ENCODE results near the gene INPP5B. TPM values are rescaled to one million over a fixed set of nuclear protein-coding genes. Genes with fewer than 3 reads are reported as not detected.
A peak's percentile ranks its signal among the peaks of the same experiment; 100 is the strongest.

The INPP5B gene
- total and polyA plus RNA-seq, 9 of the 15 experiments (the other 6 are each of a cell fraction or from before 2014, with no cell fraction given), result 14.1 to 28.7 (median 20.9) TPM

- no peak for TF ChIP-seq RNF219 (CRISPR knock-in tag; IDR thresholded peaks at IDR 0.05)
- TF ChIP-seq ZFPM2 (CRISPR knock-in tag; IDR thresholded peaks at IDR 0.05), result no peak
- no peak for TF ChIP-seq BRD4 (IDR thresholded peaks at IDR 0.05)
- TF ChIP-seq KAT8 (IDR thresholded peaks at IDR 0.05; ENCODE audit: low read depth), result no peak
- no peak for TF ChIP-seq FUS (optimal IDR thresholded peaks at IDR 0.05; ENCODE audit: low read depth, low read length)
- no peak; the same call in 1 of the 2 replicates for TF ChIP-seq ZNF224 (CRISPR knock-in tag; IDR thresholded peaks at IDR 0.05)
- no peak for TF ChIP-seq PHB (CRISPR knock-in tag; IDR thresholded peaks at IDR 0.05)
- TF ChIP-seq DPF2 (IDR thresholded peaks at IDR 0.05), result peak; percentile 30; the same call in 1 of the 2 replicates
- no peak for TF ChIP-seq VEZF1 (CRISPR knock-in tag; IDR thresholded peaks at IDR 0.05)
- TF ChIP-seq HMG20B (CRISPR knock-in tag; IDR thresholded peaks at IDR 0.05), result no peak
- no peak for TF ChIP-seq DLX4 (CRISPR knock-in tag; IDR thresholded peaks at IDR 0.05)
- no peak for TF ChIP-seq SMC3 (conservative IDR thresholded peaks at IDR 0.05; ENCODE audit: insufficient read depth, low read depth, low read length)
- TF ChIP-seq SMARCE1 (IDR thresholded peaks at IDR 0.05), result 0 out of 2 replicates have a peak, but pooled peaks have one; percentile 11
- no peak for TF ChIP-seq TAF9B (IDR thresholded peaks at IDR 0.05; ENCODE audit: partially characterized antibody)
- TF ChIP-seq CBFA2T3 (IDR thresholded peaks at IDR 0.05), result peak; percentile 58
- TF ChIP-seq CAMTA2 (CRISPR knock-in tag; conservative IDR thresholded peaks at IDR 0.05), result no peak
- no peak for TF ChIP-seq SNIP1 (IDR thresholded peaks at IDR 0.05; ENCODE audit: low read depth)
- no peak for TF ChIP-seq SP1 (CRISPR knock-in tag; IDR thresholded peaks at IDR 0.05)
- no peak for TF ChIP-seq SP2 (IDR thresholded peaks at IDR 0.05; ENCODE audit: extremely low read depth, low read depth, low read length, poor library complexity, severe bottlenecking)
- no peak for TF ChIP-seq TAF7 (tag; IDR thresholded peaks at IDR 0.05)
- no peak for TF ChIP-seq ZNF239 (CRISPR knock-in tag; IDR thresholded peaks at IDR 0.05)
- no peak for TF ChIP-seq ZNF655 (CRISPR knock-in tag; IDR thresholded peaks at IDR 0.05)
- TF ChIP-seq NUFIP1 (IDR thresholded peaks at IDR 0.05; ENCODE audit: partially characterized antibody), result no peak
Observed at GRCh38 chr1:37945743-37946702, 830 bp downstream of the INPP5B start (continued).

Measured in K562 (cell line).